Activated naive CD8-positive, alpha-beta T cell treated with anti-CD3 and anti-CD28 coated beads for 36 hours (primary cell): ENCODE data around the gene OPTN. TPM values are rescaled to one million over a fixed set of nuclear protein-coding genes. Genes with fewer than 3 reads are reported as not detected.

ENCODE experiments used
- DNase-seq: peaks from one replicate; pipeline ENCODE4 v3.0.0; 2021
- H3K27ac Mint-ChIP-seq: one replicate; pipeline ENCODE4 v1.8.0; 2022; ENCODE audit warnings: mild to moderate bottlenecking, moderate library complexity, mixed read lengths
- H3K27me3 Mint-ChIP-seq: one replicate; pipeline ENCODE4 v1.8.0; 2022; ENCODE audit warnings: mild to moderate bottlenecking, mixed read lengths
- H3K36me3 Mint-ChIP-seq: one replicate; pipeline ENCODE4 v1.8.0; 2021; ENCODE audit warnings: mild to moderate bottlenecking, mixed read lengths
- H3K4me1 Mint-ChIP-seq: one replicate; pipeline ENCODE4 v1.8.0; 2021; ENCODE audit warnings: mixed read lengths
- H3K4me3 Mint-ChIP-seq: one replicate; pipeline ENCODE4 v1.8.0; 2022; ENCODE audit warnings: mild to moderate bottlenecking, moderate library complexity, mixed read lengths
- H3K9me3 Mint-ChIP-seq: one replicate; pipeline ENCODE4 v1.8.0; 2022; ENCODE audit warnings: mixed read lengths
- total RNA-seq, 2 experiments: library from RNA; stranded (reverse); gene quantifications; one replicate each; pipeline ENCODE4 v1.2.3, GENCODE V29; 2021

OPTN gene
- total RNA-seq, 2 experiments from 2014 or later: 30.8 to 32.9 TPM

- no peak for DNase-seq
- Mint-ChIP-seq H3K4me1 (peaks cover 4% of the 10 kb centered on the region), H3K27me3 (no peaks in the 10 kb centered on the region), H3K4me3 (no peak overlapping the region), H3K36me3 (peaks cover 68% of the 10 kb centered on the region), H3K27ac (no peak overlapping the region), H3K9me3 (no peaks in the 10 kb centered on the region)
Measured at GRCh38 chr10:13168781-13169180, 68.8 kb downstream of the OPTN start.

GRCh38 chr10:13173616-13174015 is 73.7 kb downstream of the OPTN start:
- Mint-ChIP-seq H3K4me3 (no peak overlapping the region), H3K27me3 (no peaks in the 10 kb centered on the region), H3K27ac (no peak overlapping the region), H3K36me3 (peaks cover 62% of the 10 kb centered on the region), H3K4me1 (no peaks in the 10 kb centered on the region), H3K9me3 (no peaks in the 10 kb centered on the region)
- DNase-seq: no peak

GRCh38 chr10:13180788-13181187 is 80.8 kb downstream of the OPTN start:
- no peaks in the 10 kb centered on the region for H3K9me3 Mint-ChIP-seq
- H3K4me3 Mint-ChIP-seq: no peak overlapping the region
- no peak for DNase-seq
- H3K27ac Mint-ChIP-seq: no peak overlapping the region
- H3K36me3 Mint-ChIP-seq: peaks cover 81% of the 10 kb centered on the region
- no peaks in the 10 kb centered on the region for H3K4me1 Mint-ChIP-seq
- no peaks in the 10 kb centered on the region for H3K27me3 Mint-ChIP-seq

- Mint-ChIP-seq H3K27ac (no peak overlapping the region), H3K4me1 (no peaks in the 10 kb centered on the region), H3K36me3 (peaks cover 89% of the 10 kb centered on the region), H3K27me3 (no peaks in the 10 kb centered on the region), H3K4me3 (no peak overlapping the region), H3K9me3 (peaks cover 3% of the 10 kb centered on the region)
- DNase-seq: no peak
Measured at GRCh38 chr10:13182424-13182823, 82.5 kb downstream of the OPTN start.

- Mint-ChIP-seq H3K9me3 (peaks cover 3% of the 10 kb centered on the region), H3K4me1 (no peaks in the 10 kb centered on the region), H3K4me3 (no peak overlapping the region), H3K36me3 (peaks cover 84% of the 10 kb centered on the region), H3K27ac (no peak overlapping the region), H3K27me3 (no peaks in the 10 kb centered on the region)
- DNase-seq: no peak
Measured at GRCh38 chr10:13183625-13184024, 83.7 kb downstream of the OPTN start.

- H3K36me3 Mint-ChIP-seq: peaks cover 83% of the 10 kb centered on the region
- no peaks in the 10 kb centered on the region for H3K27me3 Mint-ChIP-seq
- no peak for DNase-seq
- no peak overlapping the region for H3K27ac Mint-ChIP-seq
- H3K4me1 Mint-ChIP-seq: no peaks in the 10 kb centered on the region
- peaks cover 3% of the 10 kb centered on the region for H3K9me3 Mint-ChIP-seq
- H3K4me3 Mint-ChIP-seq: no peak overlapping the region
Measured at GRCh38 chr10:13184276-13184675, 84.3 kb downstream of the OPTN start.

- Mint-ChIP-seq H3K36me3 (peaks cover 78% of the 10 kb centered on the region), H3K4me3 (no peak overlapping the region), H3K4me1 (no peaks in the 10 kb centered on the region), H3K27ac (no peak overlapping the region), H3K9me3 (peaks cover 3% of the 10 kb centered on the region), H3K27me3 (no peaks in the 10 kb centered on the region)
- no peak for DNase-seq
Measured at GRCh38 chr10:13184730-13185514, 85.0 kb downstream of the OPTN start.

GRCh38 chr10:13187135-13187534 is 87.2 kb downstream of the OPTN start:
- H3K9me3 Mint-ChIP-seq: peaks cover 3% of the 10 kb centered on the region
- H3K36me3 Mint-ChIP-seq: peaks cover 72% of the 10 kb centered on the region
- no peaks in the 10 kb centered on the region for H3K4me1 Mint-ChIP-seq
- DNase-seq: no peak
- no peaks in the 10 kb centered on the region for H3K27me3 Mint-ChIP-seq
- no peak overlapping the region for H3K27ac Mint-ChIP-seq
- H3K4me3 Mint-ChIP-seq: no peak overlapping the region

Other genes with a start within 250 kb of the OPTN start
- gene CCDC3, start 98.5 kb upstream of the OPTN start, total RNA-seq: under 1 TPM; 0.06 to 0.14 TPM
- gene MCM10, start 61.4 kb downstream of the OPTN start, total RNA-seq: 10 to 100 TPM; 89.3 to 91.2 TPM
- not detected for gene UCMA, start 134.2 kb downstream of the OPTN start, total RNA-seq
- gene PHYH, start 199.9 kb downstream of the OPTN start, total RNA-seq: 10 to 100 TPM; 14.4 to 16.6 TPM
- 10 to 100 TPM; 66.5 to 68.7 TPM for gene SEPHS1, start 248.1 kb downstream of the OPTN start, total RNA-seq